ENCODE results near the gene GDPD2. TPM values are rescaled to one million over a fixed set of nuclear protein-coding genes. Genes with fewer than 3 reads are reported as not detected.

Gene GDPD2
- total and polyA plus RNA-seq, 5 donors from 2014 or later, result not detected

GRCh38 chrX:70468709-70469108, 45.6 kb downstream of the GDPD2 start:
- peaks cover 8% of the 10 kb centered on the region for H3K36me3 Mint-ChIP-seq
- H3K27me3 Mint-ChIP-seq, result no peaks in the 10 kb centered on the region
- DNase-seq (no peak), ATAC-seq (ENCODE audit: low read depth in 2 of 2) (no peak)
- Histone ChIP-seq H3K36me3 (ENCODE audit: control insufficient read depth, insufficient read depth, low read length) (no peaks in the 10 kb centered on the region), H3K4me1 (ENCODE audit: control insufficient read depth, insufficient read depth, low read length, poor library complexity, severe bottlenecking) (peaks cover 8% of the 10 kb centered on the region), H3K27me3 (ENCODE audit: control insufficient read depth, insufficient read depth, low read length) (no peaks in the 10 kb centered on the region), H3K4me3 (ENCODE audit: low read depth, low read length) (no peak overlapping the region), H3K27ac (ENCODE audit: insufficient read depth, low read length, poor library complexity, severe bottlenecking) (no peak overlapping the region), H3K9me3 (ENCODE audit: control insufficient read depth in 2 of 2, low read length in 2 of 2) (no peaks in the 10 kb centered on the region)
- H3K4me3 Mint-ChIP-seq, result no peak overlapping the region
- peaks cover 0 to 1% (median 0%) of the 10 kb centered on the region in 7 donors for H3K9me3 Mint-ChIP-seq
- H3K27ac Mint-ChIP-seq, result no peak overlapping the region
- H3K4me1 Mint-ChIP-seq, result peaks cover 6 to 20% (median 13%) of the 10 kb centered on the region in 4 donors

DNA sequence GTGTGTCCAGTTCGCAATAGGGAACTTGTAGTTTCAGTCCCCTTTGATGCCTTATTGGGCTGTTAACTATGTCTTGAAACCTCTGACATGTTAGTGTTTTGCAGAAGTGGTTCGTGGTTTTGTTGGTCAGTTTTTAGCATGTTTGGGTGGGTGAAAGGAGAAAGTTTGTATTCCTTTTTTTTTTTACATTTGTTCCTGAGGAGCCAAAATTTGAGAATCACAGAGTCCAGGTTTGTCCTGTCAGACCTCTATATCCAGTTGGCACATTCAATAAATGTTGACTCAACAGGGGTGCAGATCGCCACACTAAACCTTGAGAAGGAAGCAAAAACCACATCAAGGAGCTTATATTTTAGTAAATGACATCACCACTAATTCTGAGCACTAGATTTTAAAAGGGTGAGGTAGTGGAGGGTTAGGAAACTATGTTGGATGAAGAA, 47.8 kb downstream of the GDPD2 start:
- Histone ChIP-seq H3K9me3 (ENCODE audit: control insufficient read depth in 2 of 2, low read length in 2 of 2) (no peaks in the 10 kb centered on the region), H3K4me3 (ENCODE audit: low read depth, low read length) (no peak overlapping the region), H3K36me3 (ENCODE audit: control insufficient read depth, insufficient read depth, low read length) (no peaks in the 10 kb centered on the region), H3K27ac (ENCODE audit: insufficient read depth, low read length, poor library complexity, severe bottlenecking) (no peak overlapping the region), H3K27me3 (ENCODE audit: control insufficient read depth, insufficient read depth, low read length) (no peaks in the 10 kb centered on the region), H3K4me1 (ENCODE audit: control insufficient read depth, insufficient read depth, low read length, poor library complexity, severe bottlenecking) (peaks cover 8% of the 10 kb centered on the region)
- H3K4me3 Mint-ChIP-seq, result no peak overlapping the region
- ATAC-seq (ENCODE audit: low read depth in 2 of 2), result peak in 1 of 2 donors; percentile 44
- H3K27me3 Mint-ChIP-seq, result no peaks in the 10 kb centered on the region
- peak in 1 of 3 donors; percentile 15 for DNase-seq
- H3K4me1 Mint-ChIP-seq, result peaks cover 6 to 20% (median 13%) of the 10 kb centered on the region in 4 donors
- H3K9me3 Mint-ChIP-seq, result peaks cover 0 to 1% (median 0%) of the 10 kb centered on the region in 7 donors
- peak overlapping the region in 1 of 3 donors; percentile 17 for H3K27ac Mint-ChIP-seq
- H3K36me3 Mint-ChIP-seq, result peaks cover 8% of the 10 kb centered on the region

GRCh38 chrX:70476166-70476933, 53.2 kb downstream of the GDPD2 start:
- Histone ChIP-seq H3K4me3 (ENCODE audit: low read depth, low read length) (no peak overlapping the region), H3K27ac (ENCODE audit: insufficient read depth, low read length, poor library complexity, severe bottlenecking) (no peak overlapping the region), H3K36me3 (ENCODE audit: control insufficient read depth, insufficient read depth, low read length) (peaks cover 12% of the 10 kb centered on the region), H3K4me1 (ENCODE audit: control insufficient read depth, insufficient read depth, low read length, poor library complexity, severe bottlenecking) (no peaks in the 10 kb centered on the region), H3K9me3 (ENCODE audit: control insufficient read depth in 2 of 2, low read length in 2 of 2) (no peaks in the 10 kb centered on the region), H3K27me3 (ENCODE audit: control insufficient read depth, insufficient read depth, low read length) (no peaks in the 10 kb centered on the region)
- peaks cover 4% of the 10 kb centered on the region for H3K36me3 Mint-ChIP-seq
- H3K27me3 Mint-ChIP-seq, result no peaks in the 10 kb centered on the region
- DNase-seq (no peak), ATAC-seq (ENCODE audit: low read depth in 2 of 2) (no peak)
- no peak overlapping the region for H3K27ac Mint-ChIP-seq
- H3K4me1 Mint-ChIP-seq, result peaks cover 0 to 10% (median 8%) of the 10 kb centered on the region in 4 donors
- no peaks in the 10 kb centered on the region for H3K9me3 Mint-ChIP-seq
- H3K4me3 Mint-ChIP-seq, result no peak overlapping the region

DNA sequence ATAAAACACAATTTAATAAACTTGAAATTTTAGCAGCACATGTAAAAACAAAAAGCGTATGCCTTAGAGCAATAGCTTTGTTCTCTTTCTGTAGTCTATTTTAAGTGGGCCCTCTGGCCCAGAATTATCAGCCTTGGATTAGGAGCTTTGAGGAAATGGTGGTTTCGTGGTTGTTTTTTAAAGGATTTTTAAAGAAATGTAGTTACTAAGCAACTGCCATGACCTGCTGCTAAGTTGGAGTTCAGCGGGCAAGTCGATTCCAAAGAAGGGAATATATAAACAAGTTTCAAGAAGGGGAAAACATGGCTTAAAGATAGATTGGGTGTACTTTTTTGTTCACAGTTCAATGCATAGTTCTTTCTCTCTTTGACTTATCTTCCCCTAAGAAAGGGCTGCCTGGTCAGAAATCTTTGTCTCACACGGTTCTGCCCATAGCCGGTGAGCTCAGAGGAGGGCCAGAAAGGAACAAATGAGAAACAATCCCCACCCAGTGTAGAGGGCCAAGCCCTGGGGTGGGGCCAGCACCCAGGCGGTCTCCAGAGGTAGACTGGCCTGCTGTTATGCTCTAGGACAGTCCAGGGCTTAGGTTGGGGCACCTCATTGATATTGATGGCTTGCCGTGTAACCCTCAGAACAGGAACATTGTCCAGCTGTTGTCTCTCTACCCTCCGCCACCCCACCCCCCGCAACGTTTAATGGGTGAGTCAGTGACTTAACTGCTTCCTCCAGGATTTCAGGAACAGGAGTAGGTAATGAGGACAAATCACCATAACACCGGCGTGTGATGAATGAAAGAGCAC, 54.0 kb downstream of the GDPD2 start:
- peaks cover 20% of the 10 kb centered on the region for H3K36me3 ChIP-seq (ENCODE audit: control insufficient read depth, insufficient read depth, low read length)
- no peaks in the 10 kb centered on the region for H3K9me3 Mint-ChIP-seq
- no peak for ATAC-seq (ENCODE audit: low read depth in 2 of 2)
- peaks cover 7% of the 10 kb centered on the region for H3K36me3 Mint-ChIP-seq
- H3K27ac ChIP-seq (ENCODE audit: insufficient read depth, low read length, poor library complexity, severe bottlenecking), result no peak overlapping the region
- no peaks in the 10 kb centered on the region for H3K9me3 ChIP-seq (ENCODE audit: control insufficient read depth in 2 of 2, low read length in 2 of 2)
- no peaks in the 10 kb centered on the region for H3K4me1 ChIP-seq (ENCODE audit: control insufficient read depth, insufficient read depth, low read length, poor library complexity, severe bottlenecking)
- no peak overlapping the region for H3K27ac Mint-ChIP-seq
- no peak overlapping the region for H3K4me3 Mint-ChIP-seq
- no peak overlapping the region for H3K4me3 ChIP-seq (ENCODE audit: low read depth, low read length)
- H3K27me3 ChIP-seq (ENCODE audit: control insufficient read depth, insufficient read depth, low read length), result no peaks in the 10 kb centered on the region
- DNase-seq, result no peak
- no peaks in the 10 kb centered on the region for H3K27me3 Mint-ChIP-seq
- H3K4me1 Mint-ChIP-seq, result peaks cover 0 to 6% (median 2%) of the 10 kb centered on the region in 4 donors

DNA sequence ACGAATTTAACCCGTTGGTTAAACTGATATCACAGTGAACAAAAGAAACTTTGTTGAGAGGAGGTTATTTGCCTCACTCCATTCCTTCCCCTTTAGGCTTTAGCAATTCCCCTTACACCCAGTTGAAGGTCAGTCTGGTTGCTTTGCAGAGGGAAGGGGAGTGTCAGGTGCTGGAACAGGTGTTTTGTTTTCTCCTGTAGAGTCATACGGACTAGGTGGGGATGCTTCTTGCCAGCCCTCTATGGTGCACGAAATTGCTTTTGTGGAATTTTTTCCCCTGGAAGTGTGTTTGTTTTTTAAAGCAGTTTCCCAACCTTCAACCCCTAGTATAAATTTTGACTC, 54.6 kb downstream of the GDPD2 start:
- no peak for DNase-seq
- H3K27me3 Mint-ChIP-seq, result no peaks in the 10 kb centered on the region
- H3K4me3 Mint-ChIP-seq, result no peak overlapping the region
- H3K4me1 ChIP-seq (ENCODE audit: control insufficient read depth, insufficient read depth, low read length, poor library complexity, severe bottlenecking), result no peaks in the 10 kb centered on the region
- peaks cover 21% of the 10 kb centered on the region for H3K36me3 ChIP-seq (ENCODE audit: control insufficient read depth, insufficient read depth, low read length)
- H3K4me3 ChIP-seq (ENCODE audit: low read depth, low read length), result no peak overlapping the region
- peaks cover 0 to 5% (median 2%) of the 10 kb centered on the region in 4 donors for H3K4me1 Mint-ChIP-seq
- no peaks in the 10 kb centered on the region for H3K9me3 ChIP-seq (ENCODE audit: control insufficient read depth in 2 of 2, low read length in 2 of 2)
- ATAC-seq (ENCODE audit: low read depth in 2 of 2), result no peak
- peaks cover 7% of the 10 kb centered on the region for H3K36me3 Mint-ChIP-seq
- H3K27ac Mint-ChIP-seq, result peak overlapping the region in 1 of 3 donors; percentile 20
- H3K9me3 Mint-ChIP-seq, result no peaks in the 10 kb centered on the region
- no peak overlapping the region for H3K27ac ChIP-seq (ENCODE audit: insufficient read depth, low read length, poor library complexity, severe bottlenecking)
- H3K27me3 ChIP-seq (ENCODE audit: control insufficient read depth, insufficient read depth, low read length), result no peaks in the 10 kb centered on the region

DNA sequence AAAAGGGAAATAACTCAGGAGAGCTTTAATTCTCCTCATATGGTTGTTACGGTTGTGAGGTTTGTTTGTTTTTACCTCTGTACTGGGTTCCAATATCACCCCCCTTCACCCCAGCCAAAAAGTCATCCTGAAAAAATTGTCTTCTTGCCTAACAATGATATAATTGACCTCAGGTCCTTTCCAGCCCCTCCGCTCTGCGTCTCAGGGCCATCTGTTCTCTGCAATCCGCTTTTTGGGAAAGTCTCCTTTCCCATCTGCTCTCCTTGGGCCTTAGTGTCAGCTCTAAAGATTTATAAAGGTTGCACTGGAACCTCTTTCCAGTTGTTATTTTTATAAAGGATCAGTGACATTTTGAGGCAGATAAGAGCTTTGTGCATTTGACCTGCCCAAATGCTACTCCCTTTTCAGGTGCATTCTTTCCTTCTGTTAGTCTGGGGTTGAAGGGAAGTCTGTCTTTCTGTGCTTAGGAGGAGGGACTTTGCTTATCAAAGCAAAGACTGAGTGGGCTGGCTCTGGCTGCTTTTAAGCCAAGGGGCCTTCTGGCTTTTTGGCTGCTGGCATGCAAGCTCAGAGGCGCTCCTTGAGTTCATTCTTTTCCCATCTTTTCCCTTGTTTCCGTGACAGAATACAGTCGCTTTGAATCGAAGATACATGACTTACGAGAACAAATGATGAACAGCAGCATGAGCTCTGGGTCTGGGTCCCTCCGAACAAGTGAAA, 55.6 kb downstream of the GDPD2 start:
- peaks cover 26% of the 10 kb centered on the region for H3K36me3 ChIP-seq (ENCODE audit: control insufficient read depth, insufficient read depth, low read length)
- no peak overlapping the region for H3K27ac ChIP-seq (ENCODE audit: insufficient read depth, low read length, poor library complexity, severe bottlenecking)
- Mint-ChIP-seq H3K27me3 (no peaks in the 10 kb centered on the region), H3K36me3 (peaks cover 4% of the 10 kb centered on the region), H3K4me1 (peaks cover 0 to 5% (median 2%) of the 10 kb centered on the region in 4 donors), H3K4me3 (no peak overlapping the region), H3K9me3 (no peaks in the 10 kb centered on the region), H3K27ac (no peak overlapping the region)
- no peaks in the 10 kb centered on the region for H3K27me3 ChIP-seq (ENCODE audit: control insufficient read depth, insufficient read depth, low read length)
- DNase-seq, result no peak
- no peaks in the 10 kb centered on the region for H3K9me3 ChIP-seq (ENCODE audit: control insufficient read depth in 2 of 2, low read length in 2 of 2)
- no peak for ATAC-seq (ENCODE audit: low read depth in 2 of 2)
- H3K4me3 ChIP-seq (ENCODE audit: low read depth, low read length), result no peak overlapping the region
- H3K4me1 ChIP-seq (ENCODE audit: control insufficient read depth, insufficient read depth, low read length, poor library complexity, severe bottlenecking), result no peaks in the 10 kb centered on the region

DNA sequence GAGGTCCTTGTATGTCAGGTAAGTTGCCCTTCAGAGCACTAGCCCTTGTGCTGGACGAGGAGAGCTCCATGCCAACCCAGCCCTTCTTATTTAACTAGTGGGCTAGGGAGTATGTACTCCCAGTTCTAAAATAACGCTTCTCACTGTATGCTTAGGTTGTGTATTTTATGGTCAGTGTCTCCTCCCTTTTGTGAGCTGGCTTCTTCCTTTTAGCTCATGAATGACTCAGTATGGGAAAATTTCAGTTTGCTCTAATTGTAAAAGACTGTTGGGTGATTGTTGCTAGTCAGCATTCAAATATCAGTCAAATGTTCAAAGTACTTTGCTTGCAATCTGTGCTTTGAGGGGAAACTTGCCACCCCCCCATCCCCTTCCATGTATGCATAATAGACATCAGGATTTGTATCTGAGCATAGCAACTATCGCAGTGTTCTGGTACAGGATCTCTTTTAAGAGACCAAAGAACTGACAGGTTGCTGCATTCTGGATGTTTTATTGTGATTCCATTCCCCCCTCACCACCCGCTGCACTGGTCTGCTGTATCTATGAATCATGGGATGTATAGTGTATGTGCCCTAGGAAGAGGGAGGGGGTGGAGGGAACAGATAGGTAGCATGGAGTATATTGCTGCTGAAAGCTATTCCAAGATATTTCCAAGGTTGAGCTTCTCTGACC, 56.3 kb downstream of the GDPD2 start:
- H3K36me3 ChIP-seq (ENCODE audit: control insufficient read depth, insufficient read depth, low read length), result peaks cover 26% of the 10 kb centered on the region
- Mint-ChIP-seq H3K27me3 (no peaks in the 10 kb centered on the region), H3K27ac (no peak overlapping the region), H3K4me1 (peaks cover 0 to 5% (median 2%) of the 10 kb centered on the region in 4 donors), H3K4me3 (no peak overlapping the region), H3K9me3 (no peaks in the 10 kb centered on the region), H3K36me3 (peaks cover 4% of the 10 kb centered on the region)
- no peaks in the 10 kb centered on the region for H3K27me3 ChIP-seq (ENCODE audit: control insufficient read depth, insufficient read depth, low read length)
- H3K4me3 ChIP-seq (ENCODE audit: low read depth, low read length), result no peak overlapping the region
- no peaks in the 10 kb centered on the region for H3K9me3 ChIP-seq (ENCODE audit: control insufficient read depth in 2 of 2, low read length in 2 of 2)
- no peak overlapping the region for H3K27ac ChIP-seq (ENCODE audit: insufficient read depth, low read length, poor library complexity, severe bottlenecking)
- DNase-seq (no peak), ATAC-seq (ENCODE audit: low read depth in 2 of 2) (no peak)
- no peaks in the 10 kb centered on the region for H3K4me1 ChIP-seq (ENCODE audit: control insufficient read depth, insufficient read depth, low read length, poor library complexity, severe bottlenecking)

All from CD4-positive, CD25-positive, alpha-beta regulatory T cell (primary cell).